ENCODE data around the gene CELSR1. TPM values are rescaled to one million over a fixed set of nuclear protein-coding genes. Genes with fewer than 3 reads are reported as not detected.

Gene CELSR1
- total RNA-seq, 1 donor from 2014 or later, result 5.1 TPM

DNA sequence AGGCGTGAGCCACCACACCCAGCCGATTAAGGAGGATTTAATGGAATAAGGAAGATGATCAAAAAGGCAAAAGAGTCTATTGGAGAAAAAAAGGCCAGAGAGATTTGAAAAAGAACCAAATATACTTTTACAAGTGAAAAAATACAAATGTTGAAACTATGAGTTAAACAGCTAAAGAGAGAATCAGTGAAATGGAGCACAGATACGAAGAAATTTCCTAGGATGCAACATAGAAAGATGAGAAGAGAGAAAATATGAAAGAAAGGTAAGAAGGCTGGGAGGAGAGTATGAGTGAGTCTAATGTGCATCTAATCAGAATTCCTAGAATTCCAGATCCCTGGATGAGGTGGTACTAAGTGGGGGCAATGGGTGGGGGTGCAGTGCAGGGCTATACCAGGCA lies 19.4 kb upstream of the CELSR1 start:
- Mint-ChIP-seq H3K9me3 (peaks cover 10% of the 10 kb centered on the region), H3K36me3 (ENCODE audit: low read depth) (no peaks in the 10 kb centered on the region), H3K4me1 (no peaks in the 10 kb centered on the region), H3K27ac (ENCODE audit: unreplicated experiment) (no peak overlapping the region), H3K4me3 (no peak overlapping the region), H3K27me3 (ENCODE audit: low read depth) (peaks cover 11% of the 10 kb centered on the region)
- TF ChIP-seq, protein P1, sequence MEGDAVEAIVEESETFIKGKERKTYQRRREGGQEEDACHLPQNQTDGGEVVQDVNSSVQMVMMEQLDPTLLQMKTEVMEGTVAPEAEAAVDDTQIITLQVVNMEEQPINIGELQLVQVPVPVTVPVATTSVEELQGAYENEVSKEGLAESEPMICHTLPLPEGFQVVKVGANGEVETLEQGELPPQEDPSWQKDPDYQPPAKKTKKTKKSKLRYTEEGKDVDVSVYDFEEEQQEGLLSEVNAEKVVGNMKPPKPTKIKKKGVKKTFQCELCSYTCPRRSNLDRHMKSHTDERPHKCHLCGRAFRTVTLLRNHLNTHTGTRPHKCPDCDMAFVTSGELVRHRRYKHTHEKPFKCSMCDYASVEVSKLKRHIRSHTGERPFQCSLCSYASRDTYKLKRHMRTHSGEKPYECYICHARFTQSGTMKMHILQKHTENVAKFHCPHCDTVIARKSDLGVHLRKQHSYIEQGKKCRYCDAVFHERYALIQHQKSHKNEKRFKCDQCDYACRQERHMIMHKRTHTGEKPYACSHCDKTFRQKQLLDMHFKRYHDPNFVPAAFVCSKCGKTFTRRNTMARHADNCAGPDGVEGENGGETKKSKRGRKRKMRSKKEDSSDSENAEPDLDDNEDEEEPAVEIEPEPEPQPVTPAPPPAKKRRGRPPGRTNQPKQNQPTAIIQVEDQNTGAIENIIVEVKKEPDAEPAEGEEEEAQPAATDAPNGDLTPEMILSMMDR (conservative IDR thresholded peaks at IDR 0.05), result no peak
- DNase-seq (ENCODE audit: low read depth, low spot score), result no peak

DNA sequence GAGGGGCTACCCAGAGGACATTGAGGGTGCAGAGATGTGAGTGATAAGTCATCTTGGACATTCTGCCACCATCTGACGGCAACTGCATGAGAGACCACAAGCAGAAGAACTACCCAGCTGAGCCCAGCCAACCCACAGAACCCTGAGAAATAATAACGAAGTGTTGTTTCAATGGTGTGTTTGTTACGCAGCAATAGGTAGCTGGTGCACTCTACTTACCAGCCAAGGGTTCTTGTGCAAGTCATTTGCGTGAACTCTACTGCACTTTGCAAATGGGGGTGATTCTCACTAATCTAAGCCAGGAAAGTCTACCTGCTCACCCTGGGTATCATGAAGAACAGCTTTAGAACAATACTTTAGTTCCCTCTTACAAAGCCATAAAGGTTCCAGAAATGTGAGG lies 15.8 kb upstream of the CELSR1 start:
- Mint-ChIP-seq H3K9me3 (peaks cover 10% of the 10 kb centered on the region), H3K4me3 (no peak overlapping the region), H3K4me1 (no peaks in the 10 kb centered on the region), H3K27me3 (ENCODE audit: low read depth) (peaks cover 17% of the 10 kb centered on the region), H3K27ac (ENCODE audit: unreplicated experiment) (no peak overlapping the region), H3K36me3 (ENCODE audit: low read depth) (no peaks in the 10 kb centered on the region)
- TF ChIP-seq, protein P1 (conservative IDR thresholded peaks at IDR 0.05), result no peak
- DNase-seq (ENCODE audit: low read depth, low spot score), result no peak

DNA sequence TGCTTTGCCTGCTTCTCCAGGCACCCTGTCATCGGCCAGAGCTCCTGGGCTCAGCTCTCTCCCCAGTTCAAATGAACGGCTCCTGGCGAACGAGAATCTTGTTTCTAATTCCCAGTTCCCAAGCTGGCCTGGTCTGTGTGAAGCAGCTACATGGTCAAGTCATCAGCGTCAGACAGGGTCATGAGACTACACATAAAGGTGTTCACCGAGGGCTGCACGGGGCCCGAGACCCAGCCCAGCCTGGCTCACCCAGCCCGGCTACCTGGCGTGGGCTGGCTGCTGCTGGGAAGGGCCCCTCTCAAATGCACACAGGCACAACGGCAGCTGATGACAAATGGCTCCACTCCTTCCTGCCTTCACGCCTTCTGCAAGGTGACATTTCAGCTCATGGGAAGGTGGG lies 14.6 kb upstream of the CELSR1 start:
- peaks cover 8% of the 10 kb centered on the region for H3K4me1 Mint-ChIP-seq
- TF ChIP-seq, protein P1 (conservative IDR thresholded peaks at IDR 0.05), result no peak
- H3K36me3 Mint-ChIP-seq (ENCODE audit: low read depth), result no peaks in the 10 kb centered on the region
- H3K27me3 Mint-ChIP-seq (ENCODE audit: low read depth), result peaks cover 18% of the 10 kb centered on the region
- peaks cover 10% of the 10 kb centered on the region for H3K9me3 Mint-ChIP-seq
- DNase-seq (ENCODE audit: low read depth, low spot score), result no peak
- H3K4me3 Mint-ChIP-seq, result no peak overlapping the region
- H3K27ac Mint-ChIP-seq (ENCODE audit: unreplicated experiment), result no peak overlapping the region

DNA sequence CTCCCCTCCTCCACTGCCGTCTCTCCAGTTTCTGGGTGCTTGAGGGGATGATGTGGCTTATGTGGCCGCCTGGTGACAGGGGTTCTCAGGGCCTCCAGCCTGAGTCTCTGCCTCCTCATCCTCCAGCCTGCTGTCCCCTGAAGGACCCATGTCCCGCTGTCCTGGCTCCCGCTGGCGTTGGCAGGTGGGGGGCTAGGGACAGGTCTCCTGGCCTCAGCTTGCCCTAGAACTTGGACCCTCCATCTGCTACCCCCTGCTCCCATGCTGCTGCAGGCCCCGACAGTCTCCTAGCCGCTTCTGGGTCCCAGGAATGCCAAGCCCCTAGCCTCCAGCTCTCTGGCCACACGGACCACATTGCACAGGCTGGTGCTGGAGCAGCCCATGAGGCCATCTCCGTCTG lies 13.9 kb upstream of the CELSR1 start:
- DNase-seq (ENCODE audit: low read depth, low spot score), result no peak
- no peak overlapping the region for H3K4me3 Mint-ChIP-seq
- TF ChIP-seq, protein P1 (conservative IDR thresholded peaks at IDR 0.05), result no peak
- peaks cover 7% of the 10 kb centered on the region for H3K9me3 Mint-ChIP-seq
- H3K27me3 Mint-ChIP-seq (ENCODE audit: low read depth), result peaks cover 24% of the 10 kb centered on the region
- peaks cover 8% of the 10 kb centered on the region for H3K4me1 Mint-ChIP-seq
- no peak overlapping the region for H3K27ac Mint-ChIP-seq (ENCODE audit: unreplicated experiment)
- H3K36me3 Mint-ChIP-seq (ENCODE audit: low read depth), result no peaks in the 10 kb centered on the region

DNA sequence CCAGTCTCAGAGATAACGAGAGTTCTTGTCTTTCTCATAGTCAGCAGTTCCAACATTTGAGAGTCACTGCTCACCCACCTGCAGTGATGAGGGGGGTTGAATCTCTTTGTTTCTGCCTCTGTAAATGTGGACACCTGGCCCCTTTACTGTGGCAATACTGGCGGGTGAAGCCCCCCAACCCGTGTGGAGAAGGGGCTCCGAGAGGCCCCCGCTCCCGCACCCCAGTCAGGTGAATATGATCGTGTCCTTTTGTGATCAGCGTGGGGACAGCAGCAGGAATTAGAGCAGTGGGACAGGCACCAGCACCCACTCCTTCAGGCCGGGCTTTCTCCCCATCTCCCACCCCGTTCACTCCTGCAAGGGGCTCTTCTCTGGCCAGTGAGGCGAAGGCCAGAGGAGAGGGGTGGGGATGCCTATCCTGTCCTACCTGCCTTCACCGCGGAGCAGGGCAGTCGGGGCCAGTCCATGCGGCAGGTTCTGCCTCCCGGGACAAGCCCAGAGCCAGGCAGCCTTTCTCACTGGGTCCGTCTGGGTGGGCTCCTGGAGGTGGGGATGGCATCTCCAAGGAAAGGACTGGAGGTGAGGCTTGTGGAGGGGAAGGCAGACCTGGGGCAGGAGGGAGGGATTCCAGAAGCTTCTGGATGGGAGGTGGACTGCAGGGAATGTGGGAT lies 12.7 kb upstream of the CELSR1 start:
- TF ChIP-seq, protein P1 (conservative IDR thresholded peaks at IDR 0.05), result no peak
- H3K4me1 Mint-ChIP-seq, result peaks cover 13% of the 10 kb centered on the region
- H3K36me3 Mint-ChIP-seq (ENCODE audit: low read depth), result no peaks in the 10 kb centered on the region
- H3K4me3 Mint-ChIP-seq, result no peak overlapping the region
- H3K9me3 Mint-ChIP-seq, result peaks cover 7% of the 10 kb centered on the region
- peaks cover 26% of the 10 kb centered on the region for H3K27me3 Mint-ChIP-seq (ENCODE audit: low read depth)
- DNase-seq (ENCODE audit: low read depth, low spot score), result no peak
- H3K27ac Mint-ChIP-seq (ENCODE audit: unreplicated experiment), result no peak overlapping the region

All from neural crest cell (in vitro differentiated cells).